ENCODE measurements around the gene KRTAP17-1.

- TF ChIP-seq POLR2A (IDR thresholded peaks at IDR 0.05) (no peak), CTCF (IDR thresholded peaks at IDR 0.05) (no peak)
Observed at GRCh38 chr17:41301204-41301790, 14.2 kb downstream of the KRTAP17-1 start.
